Peyer's patch (tissue), 4 donors: Measurements from ENCODE around the gene ANO2. TPM values are rescaled to one million over a fixed set of nuclear protein-coding genes. Genes with fewer than 3 reads are reported as not detected.

ENCODE experiments used
- DNase-seq, 3 donors: peaks; one replicate each; pipeline ENCODE4 v3.0.0-alpha.2; 2017 to 2019
- H3K27ac ChIP-seq, 4 donors: fragments of 200-600 bp; sonication (generic); one replicate each; pipeline ENCODE4 v1.5.1; 2016 to 2019
- H3K27me3 ChIP-seq, 2 donors: fragments of 200-600 bp; sonication (generic); one replicate each; pipeline ENCODE4 v1.5.1; 2019
- H3K36me3 ChIP-seq, 3 donors: fragments of 200-600 bp; sonication (generic); one replicate each; pipeline ENCODE4 v1.5.1; 2016 to 2019
- H3K4me1 ChIP-seq, 4 donors: fragments of 200-600 bp; sonication (generic); one replicate each; pipeline ENCODE4 v1.5.1; 2016 to 2019
- H3K4me3 ChIP-seq, 4 donors: fragments of 200-600 bp; sonication (generic); 1 replicate in 3 of 4; 2 replicates in 1 of 4; pipeline ENCODE4 v1.5.1; 2016 to 2019; ENCODE audit warnings: mild to moderate bottlenecking in 1 of 4
- H3K9me3 ChIP-seq, 4 donors: fragments of 200-600 bp; sonication (generic); one replicate each; pipeline ENCODE4 v1.5.1; 2016 to 2019; ENCODE audit warnings: mild to moderate bottlenecking in 1 of 4
- CTCF ChIP-seq, 6 experiments: fragments of 450-650 bp in 4 of 6; fragments of 200-600 bp in 2 of 6; sonication (generic) in 1 of 6; IDR thresholded peaks; one replicate each; pipeline ENCODE4 v1.5.1; 2017 to 2019; ENCODE audit warnings: antibody characterized with exemption in 6 of 6, mild to moderate bottlenecking in 3 of 6, moderate library complexity in 1 of 6
- POLR2A ChIP-seq, 2 donors: fragments of 450-650 bp; IDR thresholded peaks; one replicate each; pipeline ENCODE4 v1.5.1; 2017; ENCODE audit warnings: antibody characterized with exemption in 2 of 2, mild to moderate bottlenecking in 2 of 2, moderate library complexity in 2 of 2
- total RNA-seq, 4 donors: library from RNA; depleted of rRNA; stranded (reverse); fragments of >200 nt; gene quantifications; one replicate each; pipeline ENCODE4 v1.1.0, GENCODE V29; 2016

The ANO2 gene
- total RNA-seq, 4 donors from 2014 or later = 0.53 to 23.9 (median 5.8) TPM

GRCh38 chr12:5948696-5949095, 3.6 kb upstream of the ANO2 start:
- TF ChIP-seq CTCF (IDR thresholded peaks at IDR 0.05) = no peak
- no peak for TF ChIP-seq POLR2A (IDR thresholded peaks at IDR 0.05)
- H3K36me3 ChIP-seq = no peaks in the 10 kb centered on the region

GRCh38 chr12:5947006-5947405, 1.9 kb upstream of the ANO2 start:
- Histone ChIP-seq H3K4me1 (peaks cover 0 to 9% (median 0%) of the 10 kb centered on the region in 4 donors), H3K27me3 (peaks cover 0 to 9% of the 10 kb centered on the region in 2 donors), H3K9me3 (no peaks in the 10 kb centered on the region), H3K27ac (no peak overlapping the region), H3K36me3 (no peaks in the 10 kb centered on the region), H3K4me3 (no peak overlapping the region)
- no peak for DNase-seq
- no peak for TF ChIP-seq POLR2A (IDR thresholded peaks at IDR 0.05)
- TF ChIP-seq CTCF (IDR thresholded peaks at IDR 0.05) = no peak

More at GRCh38 chr12:5948696-5949095, 3.6 kb upstream of the ANO2 start:
- Histone ChIP-seq H3K27ac (no peak overlapping the region), H3K4me1 (peaks cover 0 to 9% (median 0%) of the 10 kb centered on the region in 4 donors), H3K4me3 (no peak overlapping the region), H3K9me3 (no peaks in the 10 kb centered on the region), H3K27me3 (peaks cover 0 to 9% of the 10 kb centered on the region in 2 donors)
- DNase-seq = no peak

GRCh38 chr12:5946388-5946787, 1.3 kb upstream of the ANO2 start:
- Histone ChIP-seq H3K9me3 (no peaks in the 10 kb centered on the region), H3K27me3 (peaks cover 0 to 9% of the 10 kb centered on the region in 2 donors), H3K4me1 (peaks cover 0 to 9% (median 0%) of the 10 kb centered on the region in 4 donors), H3K27ac (no peak overlapping the region), H3K4me3 (no peak overlapping the region), H3K36me3 (no peaks in the 10 kb centered on the region)
- TF ChIP-seq POLR2A (IDR thresholded peaks at IDR 0.05) (no peak), CTCF (IDR thresholded peaks at IDR 0.05) (no peak)
- DNase-seq = no peak

GRCh38 chr12:5944688-5945070, 380 bp downstream of the ANO2 start:
- Histone ChIP-seq H3K4me1 (peaks cover 0 to 9% (median 0%) of the 10 kb centered on the region in 4 donors), H3K9me3 (no peaks in the 10 kb centered on the region), H3K27me3 (peaks cover 0 to 9% of the 10 kb centered on the region in 2 donors), H3K4me3 (peak overlapping the region in 1 of 4 donors; percentile 31), H3K36me3 (no peaks in the 10 kb centered on the region), H3K27ac (no peak overlapping the region)
- DNase-seq = no peak
- TF ChIP-seq CTCF (IDR thresholded peaks at IDR 0.05) (no peak), POLR2A (IDR thresholded peaks at IDR 0.05) (no peak)

GRCh38 chr12:5944053-5944452, 1.0 kb downstream of the ANO2 start:
- H3K36me3 ChIP-seq = no peaks in the 10 kb centered on the region
- no peak overlapping the region for H3K4me3 ChIP-seq
- peaks cover 0 to 9% of the 10 kb centered on the region in 2 donors for H3K27me3 ChIP-seq
- no peaks in the 10 kb centered on the region for H3K9me3 ChIP-seq
- DNase-seq = no peak
- TF ChIP-seq POLR2A (IDR thresholded peaks at IDR 0.05) = no peak
- no peak for TF ChIP-seq CTCF (IDR thresholded peaks at IDR 0.05)
- no peak overlapping the region for H3K27ac ChIP-seq
- H3K4me1 ChIP-seq = peaks cover 0 to 9% (median 0%) of the 10 kb centered on the region in 4 donors

GRCh38 chr12:5941907-5942306, 3.2 kb downstream of the ANO2 start:
- TF ChIP-seq CTCF (IDR thresholded peaks at IDR 0.05) = no peak
- TF ChIP-seq POLR2A (IDR thresholded peaks at IDR 0.05) = no peak
- Histone ChIP-seq H3K27ac (no peak overlapping the region), H3K4me1 (peaks cover 0 to 9% (median 0%) of the 10 kb centered on the region in 4 donors), H3K27me3 (peaks cover 0 to 12% of the 10 kb centered on the region in 2 donors), H3K4me3 (no peak overlapping the region), H3K36me3 (no peaks in the 10 kb centered on the region), H3K9me3 (no peaks in the 10 kb centered on the region)
- no peak for DNase-seq
